Adipocyte (in vitro differentiated cells): ENCODE measurements around the gene AREG.

ENCODE experiments used
- DNase-seq: peaks from one replicate; pipeline ENCODE4 v3.0.0-alpha.2; 2015; ENCODE audit warnings: low read depth
- H3K27me3 ChIP-seq: replicated peaks from 2 replicates; pipeline ENCODE4 v1.7.0; 2013; ENCODE audit warnings: mild to moderate bottlenecking, low read length, moderate library complexity; ENCODE audit not compliant: control insufficient read depth, insufficient read depth
- H3K36me3 ChIP-seq: 2 replicates; pipeline ENCODE4 v1.7.0; 2013; ENCODE audit warnings: low read length, mild to moderate bottlenecking, moderate library complexity; ENCODE audit not compliant: control insufficient read depth, insufficient read depth, severe bottlenecking
- H3K4me1 ChIP-seq: 2 replicates; pipeline ENCODE4 v1.7.0; 2013; ENCODE audit warnings: mild to moderate bottlenecking, low read length, moderate library complexity; ENCODE audit not compliant: control insufficient read depth, insufficient read depth
- H3K4me3 ChIP-seq: 2 replicates; pipeline ENCODE4 v1.7.0; 2013; ENCODE audit warnings: mild to moderate bottlenecking, low read length, moderate library complexity
- H3K9ac ChIP-seq: 2 replicates; pipeline ENCODE4 v1.7.0; 2013; ENCODE audit warnings: mild to moderate bottlenecking, low read length, moderate library complexity
- H3K9me3 ChIP-seq: 2 replicates; pipeline ENCODE4 v1.7.0; 2013; ENCODE audit warnings: mild to moderate bottlenecking, low read length, moderate library complexity; ENCODE audit not compliant: control insufficient read depth

AREG gene

DNA sequence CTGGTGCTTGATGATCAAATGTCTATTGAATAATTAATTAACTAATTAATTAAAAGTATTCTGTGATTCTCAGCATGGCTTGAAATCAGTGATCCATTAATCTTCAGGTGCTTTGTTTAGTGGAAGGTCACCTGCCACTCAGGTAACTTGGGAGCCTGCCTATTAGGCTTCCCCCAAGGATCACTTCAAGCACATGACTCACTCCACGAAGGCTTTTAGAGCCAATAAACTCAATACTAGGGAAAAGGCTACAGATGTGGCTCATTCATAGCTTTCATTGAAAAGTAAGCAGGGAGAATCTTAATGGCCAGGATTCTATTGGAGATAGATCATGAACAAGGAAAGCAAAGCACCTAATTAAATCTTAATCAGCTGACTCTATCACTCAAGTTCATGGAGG, 21.3 kb downstream of the AREG start:
- H3K4me3 ChIP-seq: no peak overlapping the region
- DNase-seq: no peak
- H3K4me1 ChIP-seq: peaks cover 26% of the 10 kb centered on the region
- no peaks in the 10 kb centered on the region for H3K36me3 ChIP-seq
- peaks cover under 1% of the 10 kb centered on the region for H3K9me3 ChIP-seq
- H3K27me3 ChIP-seq: no peaks in the 10 kb centered on the region
- no peak overlapping the region for H3K9ac ChIP-seq

GRCh38 chr4:74471264-74471663, 26.3 kb downstream of the AREG start:
- DNase-seq: no peak

GRCh38 chr4:74473155-74473811, 28.3 kb downstream of the AREG start:
- H3K9me3 ChIP-seq: no peaks in the 10 kb centered on the region
- H3K9ac ChIP-seq: peak overlapping the region; percentile 7
- no peaks in the 10 kb centered on the region for H3K27me3 ChIP-seq
- no peak overlapping the region for H3K4me3 ChIP-seq
- peaks cover 25% of the 10 kb centered on the region for H3K4me1 ChIP-seq
- peak; percentile 91 for DNase-seq
- no peaks in the 10 kb centered on the region for H3K36me3 ChIP-seq

More at GRCh38 chr4:74471264-74471663, 26.3 kb downstream of the AREG start:
- Histone ChIP-seq H3K27me3 (no peaks in the 10 kb centered on the region), H3K9ac (no peak overlapping the region), H3K4me3 (no peak overlapping the region), H3K36me3 (no peaks in the 10 kb centered on the region), H3K9me3 (no peaks in the 10 kb centered on the region), H3K4me1 (peaks cover 25% of the 10 kb centered on the region)

DNA sequence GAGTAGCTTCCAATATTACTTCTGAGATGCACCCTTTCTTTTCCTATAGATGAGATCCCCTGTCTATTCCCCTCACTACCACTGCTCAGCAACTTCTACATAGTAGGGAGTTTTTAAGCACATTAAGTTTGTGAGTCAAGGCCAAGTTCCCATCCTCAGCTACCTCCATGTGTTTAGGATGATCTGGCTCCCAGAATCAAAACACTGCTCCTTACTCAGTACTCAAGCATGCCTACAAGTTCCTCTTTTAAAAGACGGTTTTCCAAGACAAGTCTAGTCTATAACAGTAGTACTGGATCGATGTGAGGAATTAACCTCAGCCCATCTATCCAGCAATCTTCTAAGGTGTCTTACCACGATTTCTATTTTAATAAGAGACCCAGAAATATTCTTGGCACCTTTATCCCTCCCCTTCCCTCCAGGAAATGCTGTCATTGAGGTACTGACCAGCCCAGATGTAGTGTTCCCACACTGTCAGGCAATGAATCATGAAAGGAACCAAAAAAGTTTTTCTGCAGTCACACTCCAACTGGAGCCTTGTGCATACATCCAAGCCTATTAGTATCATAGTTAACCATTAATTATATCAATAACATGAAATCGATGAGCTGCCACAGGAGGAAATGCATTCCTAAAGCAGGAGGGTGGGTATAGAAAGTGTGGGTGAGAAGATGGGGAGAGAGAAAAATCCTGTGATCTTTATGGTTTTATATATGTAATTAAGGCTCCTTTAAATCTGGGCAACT, 29.6 kb downstream of the AREG start:
- no peak overlapping the region for H3K9ac ChIP-seq
- H3K36me3 ChIP-seq: no peaks in the 10 kb centered on the region
- H3K4me3 ChIP-seq: no peak overlapping the region
- no peaks in the 10 kb centered on the region for H3K27me3 ChIP-seq
- no peaks in the 10 kb centered on the region for H3K9me3 ChIP-seq
- peaks cover 18% of the 10 kb centered on the region for H3K4me1 ChIP-seq
- no peak for DNase-seq

GRCh38 chr4:74475091-74475800, 30.3 kb downstream of the AREG start:
- H3K9me3 ChIP-seq: no peaks in the 10 kb centered on the region
- H3K4me1 ChIP-seq: peaks cover 17% of the 10 kb centered on the region
- H3K4me3 ChIP-seq: no peak overlapping the region
- no peaks in the 10 kb centered on the region for H3K27me3 ChIP-seq
- no peaks in the 10 kb centered on the region for H3K36me3 ChIP-seq
- no peak overlapping the region for H3K9ac ChIP-seq
- DNase-seq: no peak

GRCh38 chr4:74475946-74476345, 31.0 kb downstream of the AREG start:
- H3K4me1 ChIP-seq: peaks cover 17% of the 10 kb centered on the region
- H3K36me3 ChIP-seq: no peaks in the 10 kb centered on the region
- no peak overlapping the region for H3K4me3 ChIP-seq
- H3K9me3 ChIP-seq: no peaks in the 10 kb centered on the region
- H3K9ac ChIP-seq: no peak overlapping the region
- no peaks in the 10 kb centered on the region for H3K27me3 ChIP-seq
- DNase-seq: no peak

DNA sequence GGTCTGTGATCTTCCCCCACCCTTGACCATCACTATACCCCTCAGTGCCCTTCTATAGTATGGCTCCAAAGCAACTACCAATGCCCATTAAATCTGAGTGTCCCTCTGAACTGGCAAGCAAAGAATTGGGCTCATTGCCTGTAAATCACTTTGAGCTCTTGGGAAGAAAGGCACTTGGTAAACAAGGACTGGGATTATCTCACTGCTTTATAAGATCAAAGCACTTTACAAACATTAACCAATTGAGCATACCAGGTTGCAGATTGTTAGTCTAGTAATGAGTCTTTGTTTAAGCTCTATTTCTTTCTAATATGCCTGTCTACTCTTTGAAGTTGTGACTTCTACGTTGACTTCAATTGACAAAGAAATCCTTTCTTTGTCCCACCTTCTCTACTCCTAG, 34.1 kb downstream of the AREG start:
- no peak for DNase-seq
- no peaks in the 10 kb centered on the region for H3K9me3 ChIP-seq
- H3K9ac ChIP-seq: no peak overlapping the region
- H3K4me1 ChIP-seq: no peaks in the 10 kb centered on the region
- H3K36me3 ChIP-seq: no peaks in the 10 kb centered on the region
- no peak overlapping the region for H3K4me3 ChIP-seq
- no peaks in the 10 kb centered on the region for H3K27me3 ChIP-seq

DNA sequence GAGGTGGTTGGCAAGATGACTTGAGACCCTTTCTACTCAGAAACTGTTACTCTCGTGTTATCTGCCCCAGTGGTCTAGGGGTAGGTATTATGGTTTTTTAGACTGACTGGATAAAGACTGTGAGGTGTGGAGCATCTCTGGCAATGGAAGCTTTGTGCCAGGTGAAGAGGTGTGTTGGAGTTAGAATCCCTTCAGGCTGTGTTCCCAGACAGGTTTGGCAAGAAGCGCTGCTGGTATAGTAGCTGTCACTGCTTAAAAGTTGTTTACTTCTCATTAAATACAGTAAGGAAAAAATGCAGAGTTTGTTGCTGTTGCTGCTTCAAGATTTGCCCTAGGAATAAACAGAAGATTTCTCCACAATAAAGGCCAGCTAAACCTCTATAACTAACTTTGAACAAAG, 35.3 kb downstream of the AREG start:
- H3K9me3 ChIP-seq: no peaks in the 10 kb centered on the region
- no peaks in the 10 kb centered on the region for H3K4me1 ChIP-seq
- no peaks in the 10 kb centered on the region for H3K36me3 ChIP-seq
- no peak overlapping the region for H3K4me3 ChIP-seq
- DNase-seq: no peak
- no peaks in the 10 kb centered on the region for H3K27me3 ChIP-seq
- H3K9ac ChIP-seq: no peak overlapping the region

GRCh38 chr4:74481891-74482609, 37.1 kb downstream of the AREG start:
- Histone ChIP-seq H3K9me3 (no peaks in the 10 kb centered on the region), H3K4me1 (no peaks in the 10 kb centered on the region), H3K9ac (no peak overlapping the region), H3K36me3 (no peaks in the 10 kb centered on the region), H3K4me3 (no peak overlapping the region), H3K27me3 (no peaks in the 10 kb centered on the region)
- no peak for DNase-seq

DNA sequence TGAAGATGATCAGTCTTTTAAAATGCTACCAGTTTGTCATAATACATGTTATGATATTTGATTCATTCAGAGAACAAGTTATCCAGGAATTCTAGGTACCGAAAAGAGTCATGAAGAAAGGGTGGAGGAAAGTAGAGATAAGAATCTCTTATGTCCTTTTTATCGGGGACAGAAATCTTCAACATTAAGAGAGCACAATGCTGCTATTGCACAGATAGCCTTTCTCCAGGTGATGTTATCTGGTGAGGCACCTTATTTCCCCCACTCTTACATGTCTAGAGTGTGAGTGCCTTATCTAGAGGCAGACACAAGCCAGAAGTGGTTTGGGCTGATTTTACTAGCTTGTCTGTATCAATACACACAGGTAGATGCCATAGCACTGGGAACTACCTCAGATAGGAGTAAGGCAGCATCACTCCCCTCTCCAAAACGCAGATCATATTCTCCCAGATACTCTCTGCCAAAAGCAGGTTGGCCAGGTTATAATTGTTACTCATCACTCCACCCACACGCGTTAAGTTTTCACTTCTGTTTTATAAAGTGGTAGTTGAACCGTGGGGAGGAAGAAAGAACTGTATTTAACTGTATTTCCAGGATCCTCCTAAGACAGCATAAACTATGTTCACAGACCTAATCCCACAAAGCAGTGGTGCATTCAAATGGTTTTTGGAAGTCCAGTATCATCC, 38.4 kb downstream of the AREG start:
- Histone ChIP-seq H3K9me3 (no peaks in the 10 kb centered on the region), H3K9ac (no peak overlapping the region), H3K27me3 (no peaks in the 10 kb centered on the region), H3K4me1 (no peaks in the 10 kb centered on the region), H3K4me3 (no peak overlapping the region), H3K36me3 (no peaks in the 10 kb centered on the region)
- DNase-seq: no peak
